ENCODE data around the gene TSC22D1. TPM values are rescaled to one million over a fixed set of nuclear protein-coding genes. Genes with fewer than 3 reads are reported as not detected.

The TSC22D1 gene
- polyA plus RNA-seq, 1 donor, result 76.1 TPM

GRCh38 chr13:44451126-44451525 is 125.0 kb downstream of the TSC22D1 start:
- DNase-seq, result no peak

- DNase-seq, result no peak
These were observed 125.9 kb downstream of the TSC22D1 start for GRCh38 chr13:44449999-44450821.

GRCh38 chr13:44448875-44449274 is 127.3 kb downstream of the TSC22D1 start:
- DNase-seq, result no peak

GRCh38 chr13:44448373-44448772 is 127.8 kb downstream of the TSC22D1 start:
- no peak for DNase-seq

- no peak for DNase-seq
These were observed 128.3 kb downstream of the TSC22D1 start for GRCh38 chr13:44447783-44448321.

- no peak for DNase-seq
These were observed 136.0 kb downstream of the TSC22D1 start for GRCh38 chr13:44440046-44440608.

GRCh38 chr13:44439452-44440024 is 136.6 kb downstream of the TSC22D1 start:
- DNase-seq, result peak; percentile 32

- DNase-seq, result no peak
These were observed 137.9 kb downstream of the TSC22D1 start for GRCh38 chr13:44438234-44438579.

- DNase-seq, result peak; percentile 37
These were observed 138.5 kb downstream of the TSC22D1 start for GRCh38 chr13:44437356-44438233.

GRCh38 chr13:44436589-44437337 is 139.4 kb downstream of the TSC22D1 start:
- DNase-seq, result peak; percentile 95

- DNase-seq, result no peak
These were observed 140.1 kb downstream of the TSC22D1 start for GRCh38 chr13:44435919-44436510.

GRCh38 chr13:44435142-44435918 is 140.8 kb downstream of the TSC22D1 start:
- DNase-seq, result peak; percentile 97

GRCh38 chr13:44434766-44435141 is 141.4 kb downstream of the TSC22D1 start:
- no peak for DNase-seq

GRCh38 chr13:44433863-44434765 is 142.0 kb downstream of the TSC22D1 start:
- no peak for DNase-seq

GRCh38 chr13:44432650-44433049 is 143.5 kb downstream of the TSC22D1 start:
- peak; percentile 26 for DNase-seq

- DNase-seq, result no peak
These were observed 145.0 kb downstream of the TSC22D1 start for GRCh38 chr13:44431150-44431549.

- no peak for DNase-seq
These were observed 146.8 kb downstream of the TSC22D1 start for GRCh38 chr13:44429311-44429710.

GRCh38 chr13:44426461-44426860 is 149.7 kb downstream of the TSC22D1 start:
- no peak for DNase-seq

GRCh38 chr13:44425815-44426078 is 150.4 kb downstream of the TSC22D1 start:
- DNase-seq, result no peak

All from hindlimb muscle (tissue), 1 donor.